ENCODE measurements around the gene BLVRB. TPM values are rescaled to one million over a fixed set of nuclear protein-coding genes. Genes with fewer than 3 reads are reported as not detected.
A peak's percentile ranks its signal among the peaks of the same experiment; 100 is the strongest.
"Not testable (repeated sequence)": the region's sequence is repeated elsewhere in the genome, so short reads cannot be mapped to it uniquely, and the experiment has no call there.

BLVRB gene
- total RNA-seq, 1 experiment from 2014 or later, result 44.5 TPM

- DNase-seq (ENCODE audit: low read depth), result no peak
Observed at GRCh38 chr19:40489882-40490230, 24.3 kb upstream of the BLVRB start.

GRCh38 chr19:40486017-40486416, 20.5 kb upstream of the BLVRB start:
- no peak for DNase-seq (ENCODE audit: low read depth)

GRCh38 chr19:40475878-40476644, 10.5 kb upstream of the BLVRB start:
- DNase-seq (ENCODE audit: low read depth), result not testable (repeated sequence)

GRCh38 chr19:40474737-40475136, 9.2 kb upstream of the BLVRB start:
- no peak for DNase-seq (ENCODE audit: low read depth)

- no peak for DNase-seq (ENCODE audit: low read depth)
Observed at GRCh38 chr19:40472516-40472915, 7.0 kb upstream of the BLVRB start.

- DNase-seq (ENCODE audit: low read depth), result no peak
Observed at GRCh38 chr19:40471111-40471510, 5.6 kb upstream of the BLVRB start.

DNA sequence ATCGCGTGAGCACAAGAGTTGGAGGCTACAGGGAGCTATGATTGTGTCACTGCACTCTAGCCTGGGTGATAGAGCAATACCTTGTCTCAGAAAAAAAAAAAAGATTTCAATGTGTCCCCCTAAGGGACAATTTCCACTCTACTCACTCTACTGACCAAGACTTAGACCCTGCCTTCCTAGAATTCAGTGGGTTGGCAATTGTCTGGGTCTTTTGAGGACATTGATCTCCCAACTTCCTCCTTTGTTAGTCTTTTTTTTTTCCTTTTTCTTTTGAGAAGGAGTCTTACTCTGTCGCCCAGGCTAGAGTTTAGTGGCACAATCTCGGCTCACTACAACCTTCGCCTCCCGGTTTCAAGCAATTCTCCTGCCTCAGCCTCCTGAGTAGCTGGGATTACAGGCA, 3.5 kb upstream of the BLVRB start:
- DNase-seq (ENCODE audit: low read depth), result no peak

- DNase-seq (ENCODE audit: low read depth), result no peak
Observed at GRCh38 chr19:40466985-40467734, 1.6 kb upstream of the BLVRB start, which contains the start of gene SPTBN4. Gene SPTBN4, plus strand, starts transcription at chr19:40467001. Its CDS starts 5,621 bp downstream, at chr19:40472622.

GRCh38 chr19:40466219-40466984, 857 bp upstream of the BLVRB start:
- DNase-seq (ENCODE audit: low read depth), result no peak

DNA sequence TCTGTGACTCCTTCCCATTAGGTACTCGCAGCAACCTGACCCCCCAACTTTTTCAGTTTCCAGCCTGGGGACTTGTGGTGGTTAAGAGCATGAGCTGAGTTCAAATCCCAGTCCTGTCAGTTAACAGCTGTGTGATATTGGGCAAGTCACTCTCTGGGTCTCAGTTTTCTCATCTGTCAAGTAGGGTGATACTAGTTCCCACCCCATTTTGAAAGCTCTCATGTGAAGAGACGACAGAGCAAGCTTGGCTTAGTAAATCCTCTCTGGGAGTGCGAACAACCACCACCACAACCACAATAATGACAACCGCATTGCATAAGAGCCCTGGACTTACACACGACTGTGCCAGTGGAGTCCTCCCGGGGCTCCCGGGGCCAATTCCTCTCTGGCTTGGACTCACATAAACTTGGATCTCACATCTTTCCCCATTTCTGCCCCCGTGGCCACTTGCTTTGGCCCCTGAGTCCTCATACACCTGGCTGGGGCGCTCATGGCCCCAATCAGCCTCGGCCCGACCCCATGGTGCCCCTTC, 454 bp downstream of the BLVRB start:
- peak; percentile 60 for DNase-seq (ENCODE audit: low read depth)

DNA sequence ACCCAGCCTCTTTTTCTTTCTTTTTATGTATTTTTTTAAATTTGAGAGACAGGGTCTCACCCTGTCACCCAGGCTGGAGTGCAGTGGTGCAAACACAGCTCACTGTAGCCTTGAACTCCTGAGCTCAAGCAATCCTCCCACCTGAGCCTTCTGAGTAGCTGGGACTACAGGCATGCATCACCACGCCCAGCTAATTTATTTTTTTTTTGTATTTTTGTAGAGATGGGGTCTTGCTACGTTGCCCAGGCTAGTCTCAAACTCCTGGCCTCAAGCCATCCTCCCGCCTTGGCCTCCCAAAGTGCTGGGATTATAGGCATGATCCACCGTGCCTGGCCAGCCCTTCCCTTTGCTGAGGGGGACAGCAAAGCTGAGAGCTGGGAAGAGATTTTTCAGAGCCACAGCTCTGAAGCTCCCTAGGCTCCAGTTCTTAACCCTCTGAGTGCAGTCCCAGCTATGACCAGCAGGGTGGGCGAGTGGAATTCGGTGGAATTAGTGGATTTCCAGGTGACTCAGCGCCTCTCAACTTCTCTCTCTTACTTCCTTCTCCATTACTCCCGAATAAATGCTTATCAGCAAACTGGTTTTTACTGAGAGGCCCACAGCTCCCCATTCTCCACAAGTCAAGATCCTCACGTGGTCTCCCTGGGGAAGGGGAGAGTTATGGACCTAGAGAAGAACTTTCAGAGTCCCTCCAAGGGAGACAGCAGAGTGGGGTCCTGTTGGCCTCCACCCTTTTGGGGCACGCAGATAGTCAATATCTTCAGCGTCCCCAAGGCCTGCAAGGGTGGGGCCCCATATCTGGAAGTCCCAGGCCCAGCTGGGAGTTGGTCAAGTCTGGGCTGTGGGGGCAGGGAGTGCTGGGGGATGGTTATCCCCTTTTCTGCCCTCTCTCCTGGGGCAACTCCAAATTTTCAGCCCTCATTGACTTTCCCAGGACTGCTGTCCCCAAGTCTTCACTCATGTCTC, 1.2 kb downstream of the BLVRB start:
- peak; percentile 85 for DNase-seq (ENCODE audit: low read depth)

- peak; percentile 57 for DNase-seq (ENCODE audit: low read depth)
Observed at GRCh38 chr19:40463587-40464037, 1.9 kb downstream of the BLVRB start.

- DNase-seq (ENCODE audit: low read depth), result no peak
Observed at GRCh38 chr19:40461669-40462221, 3.8 kb downstream of the BLVRB start.

- DNase-seq (ENCODE audit: low read depth), result no peak
Observed at GRCh38 chr19:40460185-40460584, 5.4 kb downstream of the BLVRB start.

DNA sequence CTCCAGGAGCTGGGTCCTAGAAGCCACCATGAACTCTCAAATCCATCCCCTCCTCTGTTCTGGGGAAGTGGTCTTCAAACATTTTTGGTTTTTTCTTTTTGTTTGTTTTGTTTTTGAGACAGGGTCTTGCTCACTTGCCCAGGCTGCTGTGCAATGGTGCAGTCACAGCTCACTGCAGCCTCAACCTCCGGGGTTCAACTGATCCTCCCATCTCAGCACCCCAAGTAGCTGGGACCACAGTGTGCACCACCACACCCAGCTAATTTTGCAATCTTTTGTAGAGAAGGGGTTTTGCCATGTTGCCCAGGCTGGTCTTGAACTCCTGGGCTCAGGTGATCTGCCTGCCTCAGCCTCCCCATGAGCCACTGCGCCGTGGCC, 7.0 kb downstream of the BLVRB start:
- DNase-seq (ENCODE audit: low read depth), result no peak

- DNase-seq (ENCODE audit: low read depth), result no peak
Observed at GRCh38 chr19:40457953-40458596, 7.5 kb downstream of the BLVRB start.

- DNase-seq (ENCODE audit: low read depth), result no peak
Observed at GRCh38 chr19:40457048-40457447, 8.5 kb downstream of the BLVRB start.

- peak; percentile 29 for DNase-seq (ENCODE audit: low read depth)
Observed at GRCh38 chr19:40453943-40454342, 11.6 kb downstream of the BLVRB start.

DNA sequence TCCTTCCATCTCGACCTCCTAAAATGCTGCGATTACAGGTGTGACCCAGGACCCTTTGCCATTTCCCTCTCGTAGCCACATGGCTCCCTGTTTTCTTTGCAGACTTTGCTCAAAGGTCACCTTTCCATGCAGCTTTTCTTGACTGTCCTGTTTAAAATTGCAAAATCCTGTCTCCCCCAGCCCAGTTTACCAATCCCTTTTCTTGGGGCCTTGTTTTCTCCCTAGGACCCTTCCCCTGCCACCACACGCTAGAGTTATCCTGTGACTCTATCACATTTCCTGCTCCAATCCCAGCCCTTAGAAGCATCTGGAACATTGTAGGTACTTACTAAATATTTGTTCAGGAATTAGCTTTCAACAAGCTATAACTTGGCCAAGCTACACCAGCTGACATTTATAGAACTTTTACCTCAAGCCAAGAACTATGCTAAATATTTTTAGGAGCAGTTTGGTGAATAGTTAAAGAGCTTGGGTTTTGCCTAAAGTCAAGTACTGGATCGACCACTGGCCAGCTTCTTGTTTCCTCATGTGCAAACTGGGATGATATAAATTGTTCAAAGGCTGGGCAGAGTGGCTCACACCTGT, 12.3 kb downstream of the BLVRB start:
- no peak for DNase-seq (ENCODE audit: low read depth)

Data from HT1080 (cell line).